Cardiac fibroblast (primary cell): ENCODE results near the gene SEMA3B.

Experiments used
- DNase-seq, 2 donors: peaks; one replicate each; pipeline versions ENCODE4 v3.0.0 to v3.0.0-alpha.2; 2010; ENCODE audit warnings: low read depth in 2 of 2
- H3K4me3 ChIP-seq, 2 donors: replicated peaks in 1 of 2; 1 replicate in 1 of 2; 2 replicates in 1 of 2; pipeline ENCODE4 v1.5.1; 2011; ENCODE audit warnings: low read depth in 2 of 2, low read length in 2 of 2, mild to moderate bottlenecking in 2 of 2, moderate library complexity in 1 of 2
- CTCF ChIP-seq: IDR thresholded peaks from one replicate; pipeline ENCODE4 v1.5.1; 2011; ENCODE audit warnings: low read depth, mild to moderate bottlenecking, low read length, inconsistent platforms

Gene SEMA3B

GRCh38 chr3:50297896-50298725 lies 29.2 kb downstream of the SEMA3B start:
- DNase-seq = no peak
- peak overlapping the region; percentile 65 to 88 for H3K4me3 ChIP-seq

GRCh38 chr3:50298836-50299637 lies 30.1 kb downstream of the SEMA3B start, which contains the start of the genes HYAL3 and NAA80:
TSS of gene HYAL3 (minus strand) at chr3:50299405. CDS start at chr3:50295602, 3,803 bp downstream.
TSS of gene NAA80 (minus strand) at chr3:50299405. CDS start at chr3:50297463, 1,942 bp downstream.
- peak; percentile 25 for TF ChIP-seq CTCF
- peak within 1 kb of the TSS; percentile 65 to 88 for H3K4me3 ChIP-seq
- DNase-seq = peak; percentile 100

More at GRCh38 chr3:50297896-50298725, 29.2 kb downstream of the SEMA3B start:
- TF ChIP-seq CTCF = peak; percentile 31

- DNase-seq = no peak
- TF ChIP-seq CTCF = no peak
- peak overlapping the region; percentile 28 to 50 for H3K4me3 ChIP-seq
Measured at GRCh38 chr3:50299638-50299928, 30.6 kb downstream of the SEMA3B start.

DNA sequence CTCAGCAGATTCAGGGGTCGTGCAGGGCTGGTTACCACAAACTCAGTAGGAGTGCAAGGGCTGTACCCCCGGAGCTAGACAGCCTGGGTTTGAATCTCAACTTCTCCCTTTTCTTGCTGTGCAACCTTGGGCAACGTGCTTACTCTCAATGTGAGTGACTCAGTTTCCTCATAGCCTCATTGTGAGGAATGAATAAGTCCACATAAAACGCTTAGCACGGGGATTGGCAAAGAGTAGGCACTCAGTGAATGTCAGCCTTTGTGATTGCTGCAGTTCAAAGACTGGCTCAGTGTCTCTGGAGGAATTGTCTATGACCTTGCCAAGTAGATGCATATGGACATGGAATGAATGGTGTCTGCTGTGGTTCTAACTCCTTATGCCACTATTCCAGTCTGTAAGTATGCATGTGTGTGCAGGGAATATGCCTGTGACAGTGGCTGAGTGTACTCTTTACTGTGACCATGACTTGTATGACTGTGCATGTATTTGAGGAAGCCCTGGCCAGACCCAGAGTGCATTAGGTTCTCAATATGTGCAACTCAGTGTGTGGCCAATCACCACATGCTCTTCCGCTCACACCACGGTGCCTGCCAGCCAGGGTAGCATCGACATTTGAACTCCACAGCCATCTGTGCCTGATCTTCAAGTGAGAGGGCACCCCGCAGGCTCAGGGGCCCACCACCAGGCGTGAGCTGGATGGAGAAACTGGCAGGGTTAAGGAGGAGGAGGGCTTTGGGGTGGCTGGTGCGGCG lies 31.2 kb downstream of the SEMA3B start:
- DNase-seq = peak; percentile 51 to 84
- peak overlapping the region; percentile 28 to 50 for H3K4me3 ChIP-seq
- TF ChIP-seq CTCF = no peak

DNA sequence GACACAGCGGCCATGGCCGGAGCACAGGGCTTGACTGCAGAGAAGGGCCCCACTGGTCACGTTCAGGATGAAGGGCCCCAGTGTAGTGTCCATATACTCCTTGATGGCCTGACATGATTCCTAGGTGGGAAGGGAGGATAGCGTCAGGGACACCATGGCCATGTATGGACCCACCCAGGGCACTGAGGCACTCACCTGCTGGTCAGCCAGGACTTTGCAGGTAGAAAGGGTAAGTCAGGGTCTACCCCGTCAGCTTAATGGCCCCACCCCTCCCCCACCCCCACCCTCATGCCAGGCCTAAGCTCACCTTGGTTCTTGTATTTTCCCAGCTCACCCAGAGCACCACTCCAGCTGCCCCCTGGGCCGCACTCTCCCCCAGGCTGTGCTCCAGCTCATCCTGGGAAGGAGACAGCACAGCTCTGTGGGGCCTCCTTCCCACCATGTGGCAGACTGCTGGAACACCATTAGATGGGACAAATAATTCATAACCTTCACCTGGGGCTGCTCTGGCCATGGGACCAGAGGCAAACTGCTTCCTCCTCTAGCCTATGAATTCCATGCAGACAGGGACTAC lies 31.8 kb downstream of the SEMA3B start:
- DNase-seq = no peak
- no peak for TF ChIP-seq CTCF
- no peak overlapping the region for H3K4me3 ChIP-seq
